Endometrial microvascular endothelial cells (primary cell): ENCODE data around the gene NT5C2. TPM values are rescaled to one million over a fixed set of nuclear protein-coding genes. Genes with fewer than 3 reads are reported as not detected.

Experiments used
- in situ Hi-C: cut with HindIII; loops from 2 replicates; pipeline ENCODE4 v1.10.0; 2017; ENCODE audit warnings: low sequenced_read_pairs, low pct_unique_long_range_greater_than_20kb; ENCODE audit errors: inconsistent ontology term
- total RNA-seq: library from RNA; depleted of rRNA; stranded (reverse); fragments of >200 nt; gene quantifications from one replicate; pipeline ENCODE4 v1.2.3, GENCODE V29; 2015; ENCODE audit errors: inconsistent ontology term

Gene NT5C2
- total RNA-seq, 1 donor from 2014 or later = 46.4 TPM

GRCh38 chr10:103106539-103106938 is 86.5 kb downstream of the NT5C2 start:
- in situ Hi-C loops = no loop called here

GRCh38 chr10:103105462-103105861 is 87.6 kb downstream of the NT5C2 start:
- in situ Hi-C loops = no loop called here

GRCh38 chr10:103104721-103105120 is 88.4 kb downstream of the NT5C2 start:
- in situ Hi-C loops = no loop called here

GRCh38 chr10:103103989-103104388 is 89.1 kb downstream of the NT5C2 start:
- in situ Hi-C loops = no loop called here

- in situ Hi-C loops = no loop called here
Measured at GRCh38 chr10:103102195-103102594, 90.9 kb downstream of the NT5C2 start.

- in situ Hi-C loops = no loop called here
Measured at GRCh38 chr10:103100620-103101019, 92.5 kb downstream of the NT5C2 start.

- in situ Hi-C loops = no loop called here
Measured at GRCh38 chr10:103098240-103098639, 94.8 kb downstream of the NT5C2 start.

GRCh38 chr10:103096130-103096529 is 96.9 kb downstream of the NT5C2 start:
- in situ Hi-C loops = no loop called here

GRCh38 chr10:103095005-103095404 is 98.1 kb downstream of the NT5C2 start:
- in situ Hi-C loops = no loop called here

GRCh38 chr10:103090911-103091310 is 102.2 kb downstream of the NT5C2 start:
- in situ Hi-C loops = no loop called here

- in situ Hi-C loops = no loop called here
Measured at GRCh38 chr10:103089493-103089892, 103.6 kb downstream of the NT5C2 start.

- in situ Hi-C loops = no loop called here
Measured at GRCh38 chr10:103086799-103087198, 106.3 kb downstream of the NT5C2 start.

- in situ Hi-C loops = no loop called here
Measured at GRCh38 chr10:103086261-103086660, 106.8 kb downstream of the NT5C2 start.

GRCh38 chr10:103083977-103084320 is 109.1 kb downstream of the NT5C2 start:
- in situ Hi-C loops = no loop called here

- in situ Hi-C loops = no loop called here
Measured at GRCh38 chr10:103083266-103083976, 109.7 kb downstream of the NT5C2 start.

GRCh38 chr10:103082683-103083082 is 110.4 kb downstream of the NT5C2 start:
- in situ Hi-C loops = no loop called here

- in situ Hi-C loops = no loop called here
Measured at GRCh38 chr10:103080891-103081581, 112.0 kb downstream of the NT5C2 start.

- in situ Hi-C loops = no loop called here
Measured at GRCh38 chr10:103079946-103080345, 113.1 kb downstream of the NT5C2 start.

- in situ Hi-C loops = no loop called here
Measured at GRCh38 chr10:103079100-103079499, 114.0 kb downstream of the NT5C2 start.

GRCh38 chr10:103078676-103079075 is 114.4 kb downstream of the NT5C2 start:
- in situ Hi-C loops = no loop called here

- in situ Hi-C loops = no loop called here
Measured at GRCh38 chr10:103078309-103078615, 114.8 kb downstream of the NT5C2 start.
